ENCODE results near the gene PRKX. TPM values are rescaled to one million over a fixed set of nuclear protein-coding genes. Genes with fewer than 3 reads are reported as not detected.
"Not testable (repeated sequence)": the region's sequence is repeated elsewhere in the genome, so short reads cannot be mapped to it uniquely, and the experiment has no call there.

Gene PRKX
- total RNA-seq, 1 donor: 13.4 TPM

DNA sequence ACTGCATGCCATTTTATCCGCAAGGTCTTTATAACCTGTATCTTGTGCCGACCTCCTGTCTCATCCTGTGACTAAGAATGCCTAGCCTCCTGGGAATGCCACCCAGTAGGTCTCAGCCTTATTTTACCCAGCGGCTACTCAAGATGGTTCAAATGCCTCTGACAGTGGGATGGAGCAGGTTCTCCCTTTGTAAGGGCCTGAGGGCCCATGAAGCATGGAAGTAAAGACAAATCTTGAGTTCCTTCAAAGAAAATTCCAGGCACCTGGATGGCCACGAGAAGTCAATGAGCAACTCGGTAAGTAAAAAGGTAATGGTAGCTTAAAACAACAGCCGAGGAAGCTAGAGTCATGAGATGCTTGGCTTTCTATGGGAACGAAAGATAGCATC is 19.6 kb upstream of the PRKX start:
- Histone ChIP-seq H3K36me3 (ENCODE audit: insufficient read depth, low read length) (no peaks in the 10 kb centered on the region), H3K4me3 (ENCODE audit: insufficient read depth, low read length) (no peak overlapping the region), H2AFZ (ENCODE audit: low read length) (no peak overlapping the region), H3K9me3 (ENCODE audit: low read depth, low read length) (no peaks in the 10 kb centered on the region), H3K27ac (ENCODE audit: low read depth, low read length) (no peak overlapping the region), H3K4me2 (ENCODE audit: insufficient read depth, low read length) (no peak overlapping the region), H3K4me1 (ENCODE audit: insufficient read depth, low read length) (no peaks in the 10 kb centered on the region), H4K20me1 (ENCODE audit: insufficient read depth, low read length) (no peaks in the 10 kb centered on the region), H3K79me2 (ENCODE audit: insufficient read depth, low read length) (no peaks in the 10 kb centered on the region), H3K27me3 (ENCODE audit: insufficient read depth, low read length) (no peaks in the 10 kb centered on the region)
- DNase-seq (ENCODE audit: insufficient read length, low spot score, missing footprints): no peak
- TF ChIP-seq, protein P1, sequence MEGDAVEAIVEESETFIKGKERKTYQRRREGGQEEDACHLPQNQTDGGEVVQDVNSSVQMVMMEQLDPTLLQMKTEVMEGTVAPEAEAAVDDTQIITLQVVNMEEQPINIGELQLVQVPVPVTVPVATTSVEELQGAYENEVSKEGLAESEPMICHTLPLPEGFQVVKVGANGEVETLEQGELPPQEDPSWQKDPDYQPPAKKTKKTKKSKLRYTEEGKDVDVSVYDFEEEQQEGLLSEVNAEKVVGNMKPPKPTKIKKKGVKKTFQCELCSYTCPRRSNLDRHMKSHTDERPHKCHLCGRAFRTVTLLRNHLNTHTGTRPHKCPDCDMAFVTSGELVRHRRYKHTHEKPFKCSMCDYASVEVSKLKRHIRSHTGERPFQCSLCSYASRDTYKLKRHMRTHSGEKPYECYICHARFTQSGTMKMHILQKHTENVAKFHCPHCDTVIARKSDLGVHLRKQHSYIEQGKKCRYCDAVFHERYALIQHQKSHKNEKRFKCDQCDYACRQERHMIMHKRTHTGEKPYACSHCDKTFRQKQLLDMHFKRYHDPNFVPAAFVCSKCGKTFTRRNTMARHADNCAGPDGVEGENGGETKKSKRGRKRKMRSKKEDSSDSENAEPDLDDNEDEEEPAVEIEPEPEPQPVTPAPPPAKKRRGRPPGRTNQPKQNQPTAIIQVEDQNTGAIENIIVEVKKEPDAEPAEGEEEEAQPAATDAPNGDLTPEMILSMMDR (IDR thresholded peaks at IDR 0.05; ENCODE audit: extremely low read depth, low read depth, low read length): no peak

DNA sequence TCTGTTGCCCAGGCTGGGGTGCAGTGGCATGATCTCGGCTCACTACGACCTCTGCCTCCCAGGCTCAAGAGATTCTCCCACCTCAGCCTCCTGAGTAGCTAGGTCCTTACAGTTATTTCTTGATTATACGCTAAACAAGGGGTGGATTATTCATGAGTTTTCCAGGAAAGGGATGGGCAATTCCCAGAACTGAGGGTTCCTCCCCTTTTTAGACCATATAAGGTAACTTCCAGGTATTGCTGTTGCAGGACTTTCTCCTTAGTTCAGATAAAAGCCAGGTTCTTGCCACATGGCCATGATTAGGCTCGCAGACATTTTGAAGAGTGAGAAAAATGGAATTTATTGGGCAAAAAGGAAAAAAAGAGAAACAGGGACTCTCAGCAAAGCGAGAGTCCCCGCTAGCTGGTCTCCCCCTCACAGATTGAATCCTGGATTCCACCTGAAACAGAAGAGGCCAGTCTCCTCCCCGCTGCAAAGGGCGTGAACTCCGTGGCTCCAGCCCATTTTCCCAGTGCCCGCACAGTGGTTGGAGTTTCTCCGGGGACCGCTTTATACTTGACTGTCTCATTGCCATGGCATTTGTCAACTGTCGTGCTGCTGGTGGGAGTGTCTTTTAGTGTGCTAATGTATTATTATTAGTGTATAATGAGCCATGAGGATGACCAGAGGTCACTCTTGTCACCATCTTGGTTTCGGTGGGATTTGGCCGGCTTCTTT is 19.0 kb upstream of the PRKX start:
- H3K9me3 ChIP-seq (ENCODE audit: low read depth, low read length); H4K20me1 ChIP-seq (ENCODE audit: insufficient read depth, low read length); H3K36me3 ChIP-seq (ENCODE audit: insufficient read depth, low read length); DNase-seq (ENCODE audit: insufficient read length, low spot score, missing footprints); H2AFZ ChIP-seq (ENCODE audit: low read length); H3K4me3 ChIP-seq (ENCODE audit: insufficient read depth, low read length); H3K79me2 ChIP-seq (ENCODE audit: insufficient read depth, low read length); H3K4me1 ChIP-seq (ENCODE audit: insufficient read depth, low read length); H3K27me3 ChIP-seq (ENCODE audit: insufficient read depth, low read length); H3K4me2 ChIP-seq (ENCODE audit: insufficient read depth, low read length); H3K27ac ChIP-seq (ENCODE audit: low read depth, low read length): not testable (repeated sequence)

DNA sequence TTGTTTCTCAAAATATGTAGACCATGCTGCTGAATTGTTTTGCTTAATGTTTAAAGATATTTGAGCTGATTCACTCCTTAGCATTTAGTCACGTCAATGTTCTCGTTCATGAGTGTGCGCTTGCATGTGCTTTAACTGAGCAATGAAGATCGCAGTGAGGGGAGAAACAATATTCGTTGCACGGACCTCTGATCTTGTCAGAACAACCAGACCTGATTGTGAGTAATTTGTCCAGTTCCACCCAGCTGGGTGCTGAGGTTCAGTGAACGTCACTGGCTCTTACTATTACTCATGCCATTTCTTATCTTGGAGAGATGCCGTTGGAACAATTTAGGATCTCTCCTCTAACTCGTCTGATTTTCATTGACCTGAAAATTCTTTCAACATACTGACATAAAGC is 15.0 kb upstream of the PRKX start:
- no peaks in the 10 kb centered on the region for H4K20me1 ChIP-seq (ENCODE audit: insufficient read depth, low read length)
- no peak overlapping the region for H2AFZ ChIP-seq (ENCODE audit: low read length)
- no peak overlapping the region for H3K4me2 ChIP-seq (ENCODE audit: insufficient read depth, low read length)
- no peak for DNase-seq (ENCODE audit: insufficient read length, low spot score, missing footprints)
- no peaks in the 10 kb centered on the region for H3K4me1 ChIP-seq (ENCODE audit: insufficient read depth, low read length)
- H3K9me3 ChIP-seq (ENCODE audit: low read depth, low read length): no peaks in the 10 kb centered on the region
- H3K4me3 ChIP-seq (ENCODE audit: insufficient read depth, low read length): no peak overlapping the region
- no peaks in the 10 kb centered on the region for H3K79me2 ChIP-seq (ENCODE audit: insufficient read depth, low read length)
- TF ChIP-seq, protein P1 (IDR thresholded peaks at IDR 0.05; ENCODE audit: extremely low read depth, low read depth, low read length): no peak
- no peaks in the 10 kb centered on the region for H3K36me3 ChIP-seq (ENCODE audit: insufficient read depth, low read length)
- H3K27me3 ChIP-seq (ENCODE audit: insufficient read depth, low read length): no peaks in the 10 kb centered on the region
- no peak overlapping the region for H3K27ac ChIP-seq (ENCODE audit: low read depth, low read length)

DNA sequence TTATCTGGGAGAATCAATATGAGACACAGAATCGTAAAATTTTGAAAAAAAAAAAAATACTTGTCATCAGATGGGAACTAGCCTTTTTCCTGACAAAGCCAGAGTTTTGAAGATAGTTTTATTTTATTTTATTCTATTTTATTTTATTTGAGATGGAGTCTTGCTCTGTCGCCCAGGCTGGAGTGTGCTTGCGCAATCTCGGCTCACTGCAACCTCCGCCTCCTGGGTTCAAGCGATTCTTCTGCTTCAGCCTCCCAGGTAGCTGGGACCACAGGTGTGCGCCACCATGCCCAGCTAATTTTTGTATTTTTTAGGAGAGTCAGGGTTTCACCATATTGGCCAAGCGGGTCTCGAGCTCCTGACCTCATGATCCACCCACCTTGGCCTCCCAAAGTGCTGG is 10.0 kb upstream of the PRKX start:
- not testable (repeated sequence) for H3K36me3 ChIP-seq (ENCODE audit: insufficient read depth, low read length); H3K4me2 ChIP-seq (ENCODE audit: insufficient read depth, low read length); H2AFZ ChIP-seq (ENCODE audit: low read length); DNase-seq (ENCODE audit: insufficient read length, low spot score, missing footprints); H3K79me2 ChIP-seq (ENCODE audit: insufficient read depth, low read length); H3K4me3 ChIP-seq (ENCODE audit: insufficient read depth, low read length); H3K27ac ChIP-seq (ENCODE audit: low read depth, low read length); H3K9me3 ChIP-seq (ENCODE audit: low read depth, low read length); H3K27me3 ChIP-seq (ENCODE audit: insufficient read depth, low read length); H4K20me1 ChIP-seq (ENCODE audit: insufficient read depth, low read length); H3K4me1 ChIP-seq (ENCODE audit: insufficient read depth, low read length)

DNA sequence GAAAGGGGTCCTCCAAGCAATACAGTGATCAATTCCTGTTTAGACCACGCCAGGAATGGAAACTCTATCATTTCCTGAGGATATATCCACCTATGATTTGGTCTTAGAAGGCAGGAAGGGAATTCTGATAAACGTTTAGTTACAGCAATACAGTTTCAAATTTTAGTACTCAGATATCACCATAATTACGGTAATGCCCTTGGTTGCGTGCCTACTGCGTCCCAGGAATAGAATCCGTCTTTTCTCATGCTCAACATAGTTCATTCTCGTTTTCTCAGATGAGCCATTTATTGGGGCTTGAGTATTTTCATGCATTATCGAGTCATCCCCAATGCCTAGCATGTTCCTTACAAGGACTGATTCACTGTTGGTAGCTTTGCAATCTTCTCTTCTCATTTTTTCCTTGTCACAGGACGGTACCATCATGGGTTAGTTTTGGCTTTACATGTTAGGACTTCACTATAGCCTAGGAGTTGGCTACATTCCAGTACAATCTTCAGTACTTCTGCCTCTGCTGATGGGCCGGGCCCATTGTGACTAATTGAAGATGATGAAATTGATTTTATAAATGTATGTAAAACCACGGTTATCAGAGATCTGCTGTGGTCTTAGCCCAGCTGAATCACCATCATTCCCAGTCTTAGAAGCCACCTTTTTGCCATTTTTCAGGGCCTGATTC is 4.4 kb upstream of the PRKX start:
- no peak overlapping the region for H3K27ac ChIP-seq (ENCODE audit: low read depth, low read length)
- H3K4me3 ChIP-seq (ENCODE audit: insufficient read depth, low read length): no peak overlapping the region
- TF ChIP-seq, protein P1 (IDR thresholded peaks at IDR 0.05; ENCODE audit: extremely low read depth, low read depth, low read length): no peak
- peak; percentile 42 for DNase-seq (ENCODE audit: insufficient read length, low spot score, missing footprints)
- no peaks in the 10 kb centered on the region for H3K27me3 ChIP-seq (ENCODE audit: insufficient read depth, low read length)
- H3K4me2 ChIP-seq (ENCODE audit: insufficient read depth, low read length): no peak overlapping the region
- H3K4me1 ChIP-seq (ENCODE audit: insufficient read depth, low read length): no peaks in the 10 kb centered on the region
- H4K20me1 ChIP-seq (ENCODE audit: insufficient read depth, low read length): no peaks in the 10 kb centered on the region
- no peak overlapping the region for H2AFZ ChIP-seq (ENCODE audit: low read length)
- no peaks in the 10 kb centered on the region for H3K79me2 ChIP-seq (ENCODE audit: insufficient read depth, low read length)
- H3K36me3 ChIP-seq (ENCODE audit: insufficient read depth, low read length): no peaks in the 10 kb centered on the region
- no peaks in the 10 kb centered on the region for H3K9me3 ChIP-seq (ENCODE audit: low read depth, low read length)

Measured in osteoblast (primary cell).